H1 (cell line): Measurements from ENCODE around the gene GPR87. TPM values are rescaled to one million over a fixed set of nuclear protein-coding genes. Genes with fewer than 3 reads are reported as not detected.

Source experiments
- CTCF ChIA-PET: fragments of 300-600 bp; sonication (Branson Sonifier 250); formaldehyde crosslinking; loops from one replicate; lab custom pipeline; 2021; ENCODE audit not compliant: partially characterized antibody; lab: Charles Lee
- POLR2A ChIA-PET: fragments of 300-600 bp; sonication (Branson Sonifier 250); formaldehyde crosslinking; loops from one replicate; lab custom pipeline; 2021; ENCODE audit warnings: inconsistent platforms; ENCODE audit not compliant: partially characterized antibody; lab: Charles Lee
- DNase-seq, 2 experiments: peaks; one replicate each; pipeline versions ENCODE4 v3.0.0 to v3.0.0-alpha.2; 2010 to 2022; ENCODE audit warnings: low spot score in 2 of 2, low read depth in 1 of 2, mixed read lengths in 1 of 2
- FAIRE-seq: peaks from 2 replicates; lab custom pipeline; 2011; peaks lifted over from hg19 to GRCh38; lab: Jason Lieb, UNC
- H2AFZ ChIP-seq: 2 replicates; pipeline ENCODE4 v1.8.1; 2012; ENCODE audit warnings: low read length, inconsistent platforms
- H2AK5ac ChIP-seq: 2 replicates; pipeline ENCODE4 v1.6.1; 2013; ENCODE audit warnings: low read depth, low read length
- H2BK120ac ChIP-seq: replicated peaks from 2 replicates; pipeline ENCODE3; 2013; ENCODE audit warnings: low read depth, low read length, inconsistent platforms
- H2BK12ac ChIP-seq: 2 replicates; pipeline ENCODE4 v1.6.1; 2013; ENCODE audit warnings: low read depth, low read length
- H2BK15ac ChIP-seq: 2 replicates; pipeline ENCODE4 v1.6.1; 2013; ENCODE audit warnings: low read length
- H2BK20ac ChIP-seq: 2 replicates; pipeline ENCODE4 v1.6.1; 2013; ENCODE audit warnings: low read length
- H2BK5ac ChIP-seq: 2 replicates; pipeline ENCODE4 v1.6.1; 2013; ENCODE audit warnings: low read depth, low read length
- H3K14ac ChIP-seq: 2 replicates; pipeline ENCODE4 v1.6.1; 2013; ENCODE audit warnings: inconsistent platforms; ENCODE audit not compliant: insufficient read length
- H3K18ac ChIP-seq: 2 replicates; pipeline ENCODE4 v1.6.1; 2013; ENCODE audit warnings: low read length; ENCODE audit errors: extremely low read depth
- H3K23ac ChIP-seq: 2 replicates; pipeline ENCODE4 v1.6.1; 2013; ENCODE audit warnings: inconsistent platforms; ENCODE audit not compliant: insufficient read length
- H3K23me2 ChIP-seq: 2 replicates; pipeline ENCODE4 v1.6.1; 2013; ENCODE audit warnings: low read depth, low read length
- H3K27ac ChIP-seq: 2 replicates; pipeline ENCODE4 v1.6.1; 2011; ENCODE audit warnings: low read depth, low read length, inconsistent platforms
- H3K27me3 ChIP-seq, 4 experiments: replicated peaks in 1 of 4; 1 replicate in 1 of 4; 2 replicates in 3 of 4; pipeline versions ENCODE4 v1.6.1 to v1.8.1; 2011 to 2013; ENCODE audit warnings: low read length in 3 of 4, mild to moderate bottlenecking in 3 of 4, inconsistent platforms in 2 of 4, mixed read lengths in 2 of 4, moderate library complexity in 1 of 4; ENCODE audit not compliant: control insufficient read depth in 3 of 4, insufficient read depth in 3 of 4; ENCODE audit errors: extremely low read depth in 1 of 4
- H3K36me3 ChIP-seq, 4 experiments: 2 replicates each; pipeline versions ENCODE4 v1.6.1 to v1.8.1; 2011 to 2013; ENCODE audit warnings: mild to moderate bottlenecking in 4 of 4, low read length in 3 of 4, moderate library complexity in 2 of 4, control low read depth in 1 of 4, inconsistent platforms in 1 of 4; ENCODE audit not compliant: insufficient read depth in 4 of 4, control insufficient read depth in 2 of 4
- H3K4ac ChIP-seq: replicated peaks from 2 replicates; pipeline ENCODE3; 2013; ENCODE audit warnings: low read length, low read depth, mixed read lengths, inconsistent platforms; ENCODE audit not compliant: insufficient read length
- H3K4me1 ChIP-seq, 4 experiments: replicated peaks in 1 of 4; 1 replicate in 1 of 4; 2 replicates in 3 of 4; pipeline versions ENCODE4 v1.6.1 to v1.8.1; 2011 to 2013; ENCODE audit warnings: low read length in 3 of 4, inconsistent platforms in 2 of 4, mixed read lengths in 1 of 4; ENCODE audit not compliant: insufficient read depth in 4 of 4, control insufficient read depth in 3 of 4
- H3K4me2 ChIP-seq, 2 experiments: 2 replicates each; pipeline versions ENCODE4 v1.6.1 to v1.8.1; 2011 to 2013; ENCODE audit warnings: low read depth in 2 of 2, low read length in 2 of 2, control low read depth in 1 of 2, inconsistent platforms in 1 of 2, mild to moderate bottlenecking in 1 of 2; ENCODE audit not compliant: insufficient read depth in 1 of 2
- H3K4me3 ChIP-seq, 4 experiments: fragments of 200-600, 300-600 bp in 1 of 4; sonication (generic), shearing (Covaris generic), sonication (Bioruptor Twin) in 1 of 4; 2 replicates each; pipeline versions ENCODE4 v1.5.1 to v1.8.1; 2011 to 2016; ENCODE audit warnings: low read length in 4 of 4, low read depth in 3 of 4, control low read depth in 2 of 4, inconsistent platforms in 2 of 4, mild to moderate bottlenecking in 2 of 4, mixed read lengths in 1 of 4, moderate library complexity in 1 of 4; ENCODE audit not compliant: insufficient read depth in 2 of 4; ENCODE audit errors: extremely low read depth in 1 of 4
- H3K56ac ChIP-seq: replicated peaks from 2 replicates; pipeline ENCODE3; 2013; ENCODE audit warnings: low read depth, mild to moderate bottlenecking, mixed read lengths, low read length, inconsistent platforms; ENCODE audit not compliant: insufficient read length
- H3K79me1 ChIP-seq: 2 replicates; pipeline ENCODE4 v1.6.1; 2013; ENCODE audit warnings: low read depth, low read length, control low read depth
- H3K79me2 ChIP-seq, 2 experiments: 2 replicates each; pipeline versions ENCODE4 v1.6.1 to v1.8.1; 2012 to 2013; ENCODE audit warnings: low read length in 2 of 2, mild to moderate bottlenecking in 2 of 2, inconsistent platforms in 1 of 2; ENCODE audit not compliant: insufficient read depth in 2 of 2, control insufficient read depth in 1 of 2
- H3K9ac ChIP-seq, 4 experiments: replicated peaks in 1 of 4; 1 replicate in 1 of 4; 2 replicates in 3 of 4; pipeline versions ENCODE4 v1.6.1 to v1.8.1; 2011 to 2013; ENCODE audit warnings: low read depth in 3 of 4, low read length in 3 of 4, control low read depth in 2 of 4, mild to moderate bottlenecking in 2 of 4, moderate library complexity in 2 of 4, inconsistent platforms in 1 of 4; ENCODE audit errors: extremely low read depth in 1 of 4
- H3K9me3 ChIP-seq, 2 experiments: 2 replicates each; pipeline versions ENCODE4 v1.6.1 to v1.8.1; 2012 to 2013; ENCODE audit warnings: mild to moderate bottlenecking in 2 of 2, moderate library complexity in 2 of 2, control low read depth in 1 of 2, inconsistent platforms in 1 of 2, low read depth in 1 of 2, low read length in 1 of 2, mixed read lengths in 1 of 2; ENCODE audit not compliant: insufficient read depth in 2 of 2
- H4K20me1 ChIP-seq, 2 experiments: replicated peaks in 1 of 2; 2 replicates each; pipeline versions ENCODE3 to v1.8.1; 2011 to 2013; ENCODE audit warnings: inconsistent platforms in 2 of 2, low read length in 2 of 2, mild to moderate bottlenecking in 1 of 2; ENCODE audit not compliant: insufficient read depth in 2 of 2, control insufficient read depth in 1 of 2
- H4K5ac ChIP-seq: 2 replicates; pipeline ENCODE4 v1.6.1; 2013; ENCODE audit warnings: low read length, low read depth, mixed read lengths, inconsistent platforms; ENCODE audit not compliant: insufficient read length
- H4K8ac ChIP-seq: 2 replicates; pipeline ENCODE4 v1.8.0; 2013; ENCODE audit warnings: mild to moderate bottlenecking, moderate library complexity, low read length, inconsistent platforms; ENCODE audit not compliant: insufficient read depth; ENCODE audit errors: extremely low read depth
- H4K91ac ChIP-seq: replicated peaks from 2 replicates; pipeline ENCODE3; 2013; ENCODE audit warnings: low read length, mixed read lengths, inconsistent platforms; ENCODE audit not compliant: insufficient read length
- ASH2L ChIP-seq: fragments of 200-600, 300-600 bp; sonication (generic); IDR thresholded peaks from one replicate; pipeline ENCODE4 v1.7.1; 2017; ENCODE audit warnings: low read length
- BRCA1 ChIP-seq: IDR thresholded peaks from 2 replicates; pipeline ENCODE4 v1.6.1; 2012; ENCODE audit warnings: low read depth, low read length, improper control_type of control experiment
- KDM4A ChIP-seq: IDR thresholded peaks from one replicate; pipeline ENCODE4 v1.7.1; 2012; ENCODE audit warnings: low read depth, mild to moderate bottlenecking, moderate library complexity, low read length, inconsistent platforms; ENCODE audit not compliant: severe bottlenecking
- RNF2 ChIP-seq: fragments of 200-900, 300-1000 bp; sonication (generic); IDR thresholded peaks from 2 replicates; pipeline ENCODE4 v1.7.1; 2016; ENCODE audit warnings: borderline replicate concordance, low read depth, mild to moderate bottlenecking, antibody characterized with exemption, low read length; ENCODE audit not compliant: poor library complexity, severe bottlenecking; ENCODE audit errors: missing control alignments
- SUZ12 ChIP-seq: fragments of 200-600 bp; sonication (generic); IDR thresholded peaks from 2 replicates; pipeline ENCODE4 v1.6.1; 2012; ENCODE audit warnings: mild to moderate bottlenecking, inconsistent platforms, low read length, moderate library complexity, mixed read lengths
- WGBS, 2 experiments: shearing (Covaris generic) in 1 of 2; methylation state at CpG; one replicate each; pipeline versions ENCODE4 v1.1.6 to v1.1.7; 2013 to 2015; ENCODE audit warnings: low lambda C conversion rate in 2 of 2, mixed read lengths in 2 of 2, inconsistent platforms in 1 of 2, low coverage in 1 of 2, missing lambda C conversion rate in 1 of 2; ENCODE audit not compliant: insufficient replicate concordance in 2 of 2, insufficient coverage in 1 of 2, insufficient read length in 1 of 2; ENCODE audit errors: extremely low coverage in 1 of 2, missing lambda C conversion rate in 1 of 2; 5-methylcytosine and 5-hydroxymethylcytosine counted together
- polyA plus RNA-seq, 7 experiments: library from polyadenylated mRNA; depleted of rRNA in 3 of 7; stranded (reverse) in 5 of 7; unstranded in 2 of 7; fragments of >200 nt in 5 of 7; fragments of 200-250 nt in 2 of 7; gene quantifications; 1 replicate in 5 of 7; 2 replicates in 1 of 7; 4 replicates in 1 of 7; pipeline versions ENCODE4 v1.2.1 to v1.2.3, GENCODE V29; 2011 to 2013; ENCODE audit warnings: missing spikeins in 2 of 7, mixed read lengths in 2 of 7
- total RNA-seq: library from RNA; stranded (reverse); fragmentation: NEBNext Ultra II Directional; extraction: Animal tissue kit (Norgen Biotek cat#: 25700); gene quantifications from 2 replicates; pipeline ENCODE4 v1.2.1, GENCODE V29; 2021

GPR87 gene
- total and polyA plus RNA-seq, 2 of the 8 experiments (the other 6 are each of a cell fraction or from before 2014, with no cell fraction given), result 0.05 TPM; not detected in 1

- DNase-seq (no peak), FAIRE-seq (no peak)
- Histone ChIP-seq H4K8ac (no peak overlapping the region), H2BK20ac (no peak overlapping the region), H3K56ac (no peak overlapping the region), H2BK15ac (no peak overlapping the region), H3K23ac (no peak overlapping the region), H3K9me3 (no peaks in the 10 kb centered on the region), H2BK12ac (no peak overlapping the region), H3K23me2 (no peaks in the 10 kb centered on the region; the same call in 1 of the 2 replicates), H3K79me1 (no peaks in the 10 kb centered on the region), H3K4me2 (no peak overlapping the region), H3K27ac (no peak overlapping the region), H3K36me3 (no peaks in the 10 kb centered on the region), H3K27me3 (no peaks in the 10 kb centered on the region)
- CTCF ChIA-PET, result interaction anchor here (0.6 to 6.2 kb wide), 5 partner anchors 8 to 106 kb away, joined by 3 to 37 read pairs (median 3); no protein-coding TSS in a partner anchor
- TF ChIP-seq ASH2L (no peak), KDM4A (no peak), SUZ12 (no peak), RNF2 (no peak), BRCA1 (no peak)
- TF ChIP-seq, all 59 proteins: peak for 0
- Histone ChIP-seq H3K18ac (no peak overlapping the region), H4K91ac (no peak overlapping the region), H2BK120ac (no peak overlapping the region), H2AK5ac (no peak overlapping the region), H4K5ac (no peak overlapping the region), H4K20me1 (no peaks in the 10 kb centered on the region), H3K4me3 (no peak overlapping the region), H3K14ac (no peak overlapping the region), H3K4ac (no peak overlapping the region), H3K79me2 (no peaks in the 10 kb centered on the region), H2AFZ (no peak overlapping the region), H2BK5ac (no peak overlapping the region), H3K9ac (no peak overlapping the region), H3K4me1 (no peaks in the 10 kb centered on the region)
- POLR2A ChIA-PET, result no interaction called here
- WGBS, 2 experiments, result 92% methylated on average over 1 of the region's 1 CpG; no CpG with 5 or more reads in 1 of the 2 experiments
These were observed 59.9 kb downstream of the GPR87 start for GRCh38 chr3:151256749-151257148.
